SK-N-SH (cell line): ENCODE data around the gene ZNF714. TPM values are rescaled to one million over a fixed set of nuclear protein-coding genes. Genes with fewer than 3 reads are reported as not detected.
A peak's percentile ranks its signal among the peaks of the same experiment; 100 is the strongest.

Experiments
- CTCF ChIA-PET: fragments of 300-600, 350-600 bp; formaldehyde crosslinking; extraction: SDS; loops from one replicate; lab custom pipeline; 2021; lab: Yijun Ruan, JAX
- POLR2A ChIA-PET: fragments of 350-600 bp; sonication (Branson Sonifier 250); formaldehyde crosslinking; extraction: SDS; loops from one replicate; lab custom pipeline; 2020; ENCODE audit warnings: antibody characterized with exemption, inconsistent platforms; lab: Yijun Ruan, JAX
- DNase-seq: peaks from one replicate; pipeline ENCODE4 v3.0.0; 2012
- H2AFZ ChIP-seq: fragments of 200-600 bp; sonication (generic); 2 replicates; pipeline ENCODE4 v1.8.1; 2016; ENCODE audit warnings: antibody characterized with exemption, mild to moderate bottlenecking, low read depth
- H3F3A ChIP-seq: fragments of 200-600 bp; sonication (generic); replicated peaks from 2 replicates; pipeline ENCODE3; 2016; ENCODE audit warnings: antibody characterized with exemption, mild to moderate bottlenecking; ENCODE audit not compliant: insufficient read depth
- H3K27ac ChIP-seq, 2 experiments: fragments of 200-500 bp in 1 of 2; fragments of 200-600 bp in 1 of 2; sonication (Bioruptor generic) in 1 of 2; sonication (generic), shearing (Covaris generic) in 1 of 2; 2 replicates each; pipeline versions ENCODE4 v1.5.1 to v1.6.1; 2014 to 2016; ENCODE audit warnings: low read depth in 2 of 2, inconsistent platforms in 1 of 2, low read length in 1 of 2, mild to moderate bottlenecking in 1 of 2, mixed read lengths in 1 of 2
- H3K27me3 ChIP-seq: fragments of 200-600 bp; sonication (generic), shearing (Covaris generic); 2 replicates; pipeline ENCODE4 v1.6.1; 2016; ENCODE audit warnings: mixed run types; ENCODE audit not compliant: insufficient read depth
- H3K36me3 ChIP-seq, 2 experiments: fragments of 200-500 bp in 1 of 2; fragments of 200-600 bp in 1 of 2; sonication (Bioruptor generic) in 1 of 2; sonication (generic) in 1 of 2; replicated peaks in 1 of 2; 2 replicates each; pipeline versions ENCODE3 to v1.5.1; 2014 to 2016; ENCODE audit warnings: low read length in 1 of 2, mild to moderate bottlenecking in 1 of 2; ENCODE audit not compliant: insufficient read depth in 2 of 2, control insufficient read depth in 1 of 2
- H3K4me1 ChIP-seq, 2 experiments: fragments of 200-500 bp in 1 of 2; fragments of 200-600 bp in 1 of 2; sonication (Bioruptor generic) in 1 of 2; sonication (generic), shearing (Covaris generic) in 1 of 2; 2 replicates each; pipeline versions ENCODE4 v1.5.1 to v1.6.1; 2014 to 2016; ENCODE audit warnings: low read depth in 1 of 2, low read length in 1 of 2, mixed run types in 1 of 2; ENCODE audit not compliant: insufficient read depth in 2 of 2, control insufficient read depth in 1 of 2
- H3K4me2 ChIP-seq: fragments of 200-600 bp; sonication (generic), shearing (Covaris generic); 2 replicates; pipeline ENCODE4 v1.6.1; 2017; ENCODE audit warnings: mixed run types
- H3K4me3 ChIP-seq, 2 experiments: fragments of 200-500 bp in 1 of 2; fragments of 200-600 bp in 1 of 2; sonication (Bioruptor generic) in 1 of 2; sonication (generic), shearing (Covaris generic) in 1 of 2; 2 replicates each; pipeline versions ENCODE4 v1.5.1 to v1.8.1; 2014 to 2016; ENCODE audit warnings: low read depth in 2 of 2, inconsistent platforms in 1 of 2, low read length in 1 of 2, mild to moderate bottlenecking in 1 of 2, mixed read lengths in 1 of 2, moderate library complexity in 1 of 2
- H3K79me2 ChIP-seq: fragments of 200-600 bp; sonication (generic); 2 replicates; pipeline ENCODE4 v1.8.1; 2017; ENCODE audit warnings: mild to moderate bottlenecking; ENCODE audit not compliant: insufficient read depth
- H3K9ac ChIP-seq: fragments of 200-600 bp; sonication (generic); 2 replicates; pipeline ENCODE4 v1.6.1; 2017; ENCODE audit warnings: mixed run types
- H3K9me2 ChIP-seq: fragments of 200-600 bp; sonication (generic); 2 replicates; pipeline ENCODE4 v1.6.1; 2017; ENCODE audit warnings: mixed run types
- H3K9me3 ChIP-seq: fragments of 200-600 bp; sonication (generic); 2 replicates; pipeline ENCODE4 v1.6.1; 2017; ENCODE audit warnings: mixed run types, mild to moderate bottlenecking, moderate library complexity
- H4K20me1 ChIP-seq: fragments of 200-600 bp; sonication (generic); 2 replicates; pipeline ENCODE4 v1.6.1; 2017; ENCODE audit warnings: mild to moderate bottlenecking, mixed run types; ENCODE audit not compliant: insufficient read depth
- CHD2 ChIP-seq: fragments of 150-350 bp; IDR thresholded peaks from 2 replicates; pipeline ENCODE4 v1.6.1; 2018; ENCODE audit warnings: low read length; ENCODE audit not compliant: partially characterized antibody
- ELF1 ChIP-seq: IDR thresholded peaks from 2 replicates; pipeline ENCODE4 v1.4.0; 2012
- EP300 ChIP-seq, 2 experiments: IDR thresholded peaks; 2 replicates each; pipeline versions ENCODE4 v1.4.0 to v1.6.1; 2012; ENCODE audit warnings: borderline replicate concordance in 1 of 2, low read depth in 1 of 2, low read length in 1 of 2
- EZH2phosphoT487 ChIP-seq: fragments of 200-600 bp; sonication (generic); IDR thresholded peaks from 2 replicates; pipeline ENCODE4 v1.6.1; 2017; ENCODE audit warnings: low read depth, mixed run types, mild to moderate bottlenecking, antibody characterized with exemption, moderate library complexity, borderline replicate concordance
- FOSL2 ChIP-seq: IDR thresholded peaks from 2 replicates; pipeline ENCODE4 v1.4.0; 2012; ENCODE audit warnings: low read depth, mild to moderate bottlenecking, moderate library complexity, borderline replicate concordance
- FOXM1 ChIP-seq: IDR thresholded peaks from 2 replicates; pipeline ENCODE4 v1.4.0; 2012; ENCODE audit warnings: low read depth, mild to moderate bottlenecking
- GATA2 ChIP-seq: sonication (generic); formaldehyde crosslinking; IDR thresholded peaks from 2 replicates; pipeline ENCODE4 v1.5.0; 2020; ENCODE audit warnings: mild to moderate bottlenecking, missing genetic modification reagents
- JUND ChIP-seq: IDR thresholded peaks from 2 replicates; pipeline ENCODE4 v1.4.0; 2012
- MEF2A ChIP-seq: IDR thresholded peaks from 2 replicates; pipeline ENCODE4 v1.4.0; 2012; ENCODE audit warnings: low read depth, borderline replicate concordance
- MXI1 ChIP-seq: IDR thresholded peaks from 2 replicates; pipeline ENCODE4 v1.6.1; 2012; ENCODE audit warnings: mild to moderate bottlenecking, low read depth, low read length, improper control_type of control experiment
- NFIC ChIP-seq: IDR thresholded peaks from 2 replicates; pipeline ENCODE4 v1.4.0; 2012; ENCODE audit warnings: borderline replicate concordance
- POLR2AphosphoS5 ChIP-seq: IDR thresholded peaks from 2 replicates; pipeline ENCODE4 v1.6.1; 2012; ENCODE audit warnings: low read depth, low read length
- RCOR1 ChIP-seq: fragments of 150-350 bp; IDR thresholded peaks from 2 replicates; pipeline ENCODE4 v1.6.1; 2017; ENCODE audit warnings: antibody characterized with exemption, low read length
- REST ChIP-seq: IDR thresholded peaks from 2 replicates; pipeline ENCODE4 v1.6.1; 2012; ENCODE audit warnings: mild to moderate bottlenecking, low read depth, low read length, moderate library complexity
- RFX5 ChIP-seq: IDR thresholded peaks from 2 replicates; pipeline ENCODE4 v1.6.1; 2012; ENCODE audit warnings: mild to moderate bottlenecking, improper control_type of control experiment, low read length
- SMC3 ChIP-seq: IDR thresholded peaks from 2 replicates; pipeline ENCODE4 v1.6.1; 2012; ENCODE audit warnings: low read depth, low read length, improper control_type of control experiment
- TAF1 ChIP-seq: IDR thresholded peaks from 2 replicates; pipeline ENCODE4 v1.6.1; 2012; ENCODE audit warnings: low read depth, mild to moderate bottlenecking, low read length, moderate library complexity, borderline replicate concordance
- USF2 ChIP-seq: fragments of 150-350 bp; IDR thresholded peaks from 2 replicates; pipeline ENCODE4 v1.6.1; 2017; ENCODE audit warnings: antibody characterized with exemption, low read length, low read depth, borderline replicate concordance
- YY1 ChIP-seq: IDR thresholded peaks from 2 replicates; pipeline ENCODE4 v1.4.0; 2012; ENCODE audit warnings: low read depth, mild to moderate bottlenecking
- polyA plus RNA-seq, 3 experiments: library from polyadenylated mRNA; depleted of rRNA; stranded (reverse); fragments of >200 nt; gene quantifications; 2 replicates each; pipeline ENCODE4 v1.2.3, GENCODE V29; 2012
- TF ChIP-seq, protein P1 (sequence below): IDR thresholded peaks from 2 replicates; pipeline ENCODE4 v1.4.0; 2012; ENCODE audit warnings: low read depth

ZNF714 gene
- polyA plus RNA-seq, 1 of the 3 experiments (the other 2 are of a cell fraction): 5.4 TPM

GRCh38 chr19:21082011-21082975 lies at the start of gene ZNF714 (continued):
- 0 out of 2 replicates have a peak, but pooled peaks have one; percentile 14 for TF ChIP-seq REST
- peak; percentile 92 for TF ChIP-seq MXI1
- no peak for TF ChIP-seq USF2
- no peak for TF ChIP-seq EZH2phosphoT487
- TF ChIP-seq NFIC: no peak
- TF ChIP-seq SMC3: no peak
- TF ChIP-seq FOXM1: no peak
- TF ChIP-seq JUND: no peak
- peak; percentile 69 for TF ChIP-seq CHD2
- TF ChIP-seq MEF2A: no peak
- TF ChIP-seq RCOR1: no peak

- Histone ChIP-seq H3K36me3 (peaks cover 0 to 55% of the 10 kb centered on the region in 2 experiments), H3K9me3 (no peaks in the 10 kb centered on the region; the same call in 1 of the 2 replicates), H3K27ac (no peak overlapping the region), H3F3A (no peaks in the 10 kb centered on the region), H4K20me1 (no peaks in the 10 kb centered on the region), H3K79me2 (peaks cover 48% of the 10 kb centered on the region), H3K9me2 (no peaks in the 10 kb centered on the region), H3K9ac (no peak overlapping the region), H2AFZ (no peak overlapping the region), H3K27me3 (no peaks in the 10 kb centered on the region), H3K4me3 (no peak overlapping the region), H3K4me2 (no peak overlapping the region), H3K4me1 (no peaks in the 10 kb centered on the region)
- POLR2A ChIA-PET: no interaction called here
- CTCF ChIA-PET: no interaction called here
- no peak for DNase-seq
- TF ChIP-seq FOSL2: no peak
- TF ChIP-seq, protein P1, sequence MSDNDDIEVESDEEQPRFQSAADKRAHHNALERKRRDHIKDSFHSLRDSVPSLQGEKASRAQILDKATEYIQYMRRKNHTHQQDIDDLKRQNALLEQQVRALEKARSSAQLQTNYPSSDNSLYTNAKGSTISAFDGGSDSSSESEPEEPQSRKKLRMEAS: no peak
- TF ChIP-seq MXI1: no peak
- TF ChIP-seq ELF1: no peak
- TF ChIP-seq GATA2 (CRISPR knock-in tag): no peak
- TF ChIP-seq EP300 (IDR thresholded peaks at IDR 0.05; ENCODE audit: borderline replicate concordance in 1 of 2, low read depth in 1 of 2, low read length in 1 of 2): no peak
- no peak for TF ChIP-seq RFX5
- no peak for TF ChIP-seq YY1
- TF ChIP-seq REST: no peak
- TF ChIP-seq POLR2AphosphoS5: no peak
- TF ChIP-seq FOXM1: no peak
- TF ChIP-seq RCOR1: no peak
- no peak for TF ChIP-seq EZH2phosphoT487
- no peak for TF ChIP-seq CHD2
- no peak for TF ChIP-seq USF2
- no peak for TF ChIP-seq TAF1
- no peak for TF ChIP-seq SMC3
These were observed 37.0 kb upstream of the ZNF714 start for GRCh38 chr19:21045028-21045427.
